Epithelial cell of proximal tubule (primary cell): Measurements from ENCODE around the gene CLEC7A. TPM values are rescaled to one million over a fixed set of nuclear protein-coding genes. Genes with fewer than 3 reads are reported as not detected.

Experiments used
- DNase-seq: peaks from one replicate; pipeline ENCODE4 v3.0.0-alpha.2; 2011; ENCODE audit warnings: low read depth
- H3K4me3 ChIP-seq: 2 replicates; pipeline ENCODE4 v1.5.1; 2011; ENCODE audit warnings: low read depth, mild to moderate bottlenecking, low read length
- CTCF ChIP-seq: conservative IDR thresholded peaks from 2 replicates; pipeline ENCODE4 v1.5.1; 2012; ENCODE audit warnings: low read depth, mild to moderate bottlenecking, low read length
- total RNA-seq: library from RNA; depleted of rRNA; stranded (reverse); fragments of >200 nt; gene quantifications from 2 replicates; pipeline ENCODE4 v1.2.3, GENCODE V29; 2015

CLEC7A gene
- total RNA-seq, 1 donor from 2014 or later: not detected

DNA sequence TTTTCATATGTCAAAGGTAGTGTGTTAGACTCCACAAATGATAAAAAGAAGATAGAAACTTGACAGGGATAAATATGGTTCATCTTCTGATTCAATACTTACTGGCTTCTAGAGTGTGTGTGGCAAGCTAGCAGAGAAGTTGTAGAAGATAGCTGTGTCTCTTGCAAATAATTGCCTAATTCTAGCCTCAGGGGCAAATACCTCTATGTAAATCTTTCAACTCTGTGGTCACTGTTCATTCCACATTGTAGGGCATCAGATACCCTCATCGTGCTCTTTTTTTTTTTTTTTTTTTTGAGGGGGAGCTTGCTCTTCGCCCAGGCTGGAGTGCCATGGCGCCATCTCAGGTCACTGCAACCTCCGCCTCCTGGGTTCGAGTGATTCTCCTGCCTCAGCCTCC, 40.2 kb upstream of the CLEC7A start:
- no peak for DNase-seq
- no peak for TF ChIP-seq CTCF
- no peak overlapping the region for H3K4me3 ChIP-seq

- no peak for TF ChIP-seq CTCF
- no peak for DNase-seq
- H3K4me3 ChIP-seq: no peak overlapping the region
These were observed 39.1 kb upstream of the CLEC7A start for GRCh38 chr12:10169104-10169503.

DNA sequence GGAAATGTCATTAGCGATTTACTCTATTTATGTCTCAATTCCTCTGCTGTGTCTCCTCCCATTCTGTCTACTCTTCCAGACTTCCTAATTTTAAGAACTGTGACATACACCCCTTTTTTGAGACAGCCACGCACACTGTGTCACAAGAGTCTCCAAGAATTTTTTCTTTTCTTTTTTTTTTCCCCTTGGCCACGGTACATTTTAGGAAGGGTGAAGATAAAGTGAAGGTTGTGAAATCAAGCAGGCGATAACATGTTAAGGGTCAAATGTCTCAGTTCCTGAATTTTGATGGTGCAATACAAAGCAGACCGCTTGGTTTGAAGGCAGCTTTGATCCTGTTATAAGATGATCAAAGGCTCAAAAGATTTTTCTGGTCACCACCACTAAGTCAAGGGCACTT, 37.6 kb upstream of the CLEC7A start:
- H3K4me3 ChIP-seq: no peak overlapping the region
- DNase-seq: no peak
- TF ChIP-seq CTCF: no peak

- no peak for TF ChIP-seq CTCF
- no peak for DNase-seq
- no peak overlapping the region for H3K4me3 ChIP-seq
These were observed 35.4 kb upstream of the CLEC7A start for GRCh38 chr12:10165421-10165820.

DNA sequence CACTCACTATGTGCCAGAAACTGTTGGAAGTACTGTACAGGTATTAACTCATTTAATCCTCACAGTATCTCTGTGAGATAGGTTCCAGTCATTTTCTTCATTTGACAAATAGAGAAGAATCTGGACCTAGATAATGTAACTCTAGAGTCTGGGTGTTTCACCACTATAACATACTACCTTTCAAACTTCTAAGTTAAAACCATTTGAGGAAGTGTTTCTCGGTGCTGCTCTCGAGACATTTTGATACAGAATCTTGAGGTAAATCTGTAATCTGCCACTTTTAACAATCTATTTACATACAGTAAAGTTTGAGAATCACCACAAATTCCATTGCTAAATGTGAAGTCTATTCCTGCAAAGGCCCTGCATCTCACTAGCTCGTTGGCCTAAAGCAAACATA, 33.1 kb upstream of the CLEC7A start:
- TF ChIP-seq CTCF: no peak

DNA sequence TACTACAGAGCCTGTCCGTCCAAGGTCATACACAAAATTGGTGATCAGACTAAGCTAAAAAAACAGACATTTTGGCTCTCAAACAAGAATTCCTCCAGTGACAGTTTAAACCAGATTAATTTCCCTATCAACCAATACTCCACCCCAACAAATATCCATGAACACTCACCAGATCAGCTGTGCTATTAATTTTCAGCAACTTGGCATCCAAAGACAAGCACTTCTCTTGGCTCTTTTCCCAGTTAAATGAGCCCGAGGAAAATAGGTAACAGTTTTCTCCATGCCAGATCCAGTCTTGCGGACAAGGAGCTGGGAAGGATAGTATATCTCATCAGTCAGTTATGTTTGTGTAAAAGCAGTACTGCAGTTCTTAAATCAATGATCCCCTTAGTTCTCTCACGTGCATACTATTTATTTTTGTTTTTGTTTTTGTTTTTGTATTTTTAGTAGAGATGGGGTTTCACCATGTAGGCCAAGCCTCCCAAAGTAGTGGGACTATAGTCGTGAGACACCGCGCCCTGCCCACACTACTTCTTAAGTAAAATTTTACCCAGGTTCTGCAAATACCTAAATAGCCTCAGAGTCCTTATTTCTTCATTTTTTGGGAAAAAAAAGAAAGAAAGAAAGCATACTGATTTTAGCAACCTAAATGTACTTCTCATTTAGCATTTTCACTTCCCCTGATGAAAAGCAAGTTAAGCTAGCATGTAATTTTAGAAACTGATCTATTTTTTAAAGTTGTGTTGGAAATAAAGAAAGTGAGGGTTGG, 30.8 kb upstream of the CLEC7A start:
- no peak overlapping the region for H3K4me3 ChIP-seq
- TF ChIP-seq CTCF: no peak
- no peak for DNase-seq

More for the DNA sequence above, 33.1 kb upstream of the CLEC7A start:
- no peak for DNase-seq
- no peak overlapping the region for H3K4me3 ChIP-seq

GRCh38 chr12:10159280-10159679, 29.3 kb upstream of the CLEC7A start:
- no peak for TF ChIP-seq CTCF
- no peak overlapping the region for H3K4me3 ChIP-seq

More at GRCh38 chr12:10159280-10159679, 29.3 kb upstream of the CLEC7A start:
- DNase-seq: no peak
